Measurements from ENCODE around the gene ANXA3. TPM values are rescaled to one million over a fixed set of nuclear protein-coding genes. Genes with fewer than 3 reads are reported as not detected.
"Not testable (repeated sequence)": the region's sequence is repeated elsewhere in the genome, so short reads cannot be mapped to it uniquely, and the experiment has no call there.

The ANXA3 gene
- total RNA-seq, 1 donor from 2014 or later = 1.0 TPM

DNA sequence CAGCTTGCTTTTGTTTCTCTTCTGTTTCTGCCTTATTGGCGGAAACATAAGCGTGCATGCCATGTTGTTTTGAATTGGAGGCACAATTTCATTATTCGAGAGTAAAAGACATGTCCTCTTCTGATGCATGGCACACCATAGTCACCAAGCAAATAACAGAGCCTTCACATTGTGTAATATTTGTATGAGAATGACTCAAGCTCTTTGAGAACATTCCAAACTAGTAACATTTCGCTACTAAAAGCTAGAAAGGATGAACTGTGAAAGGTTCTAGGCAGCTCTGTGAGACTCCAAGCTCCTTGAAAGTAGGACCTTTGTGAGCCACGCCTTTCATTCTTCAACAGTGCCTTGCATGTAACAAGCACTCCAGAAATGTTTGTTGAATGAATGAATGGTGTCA is 9.2 kb upstream of the ANXA3 start:
- Mint-ChIP-seq H3K4me1 (ENCODE audit: unreplicated experiment) (peaks cover 16% of the 10 kb centered on the region), H3K36me3 (ENCODE audit: unreplicated experiment) (no peaks in the 10 kb centered on the region), H3K9me3 (ENCODE audit: unreplicated experiment) (no peaks in the 10 kb centered on the region), H3K27me3 (ENCODE audit: unreplicated experiment) (peaks cover 5% of the 10 kb centered on the region), H3K27ac (ENCODE audit: unreplicated experiment) (no peak overlapping the region), H3K4me3 (ENCODE audit: unreplicated experiment) (no peak overlapping the region)
- TF ChIP-seq, protein P1, sequence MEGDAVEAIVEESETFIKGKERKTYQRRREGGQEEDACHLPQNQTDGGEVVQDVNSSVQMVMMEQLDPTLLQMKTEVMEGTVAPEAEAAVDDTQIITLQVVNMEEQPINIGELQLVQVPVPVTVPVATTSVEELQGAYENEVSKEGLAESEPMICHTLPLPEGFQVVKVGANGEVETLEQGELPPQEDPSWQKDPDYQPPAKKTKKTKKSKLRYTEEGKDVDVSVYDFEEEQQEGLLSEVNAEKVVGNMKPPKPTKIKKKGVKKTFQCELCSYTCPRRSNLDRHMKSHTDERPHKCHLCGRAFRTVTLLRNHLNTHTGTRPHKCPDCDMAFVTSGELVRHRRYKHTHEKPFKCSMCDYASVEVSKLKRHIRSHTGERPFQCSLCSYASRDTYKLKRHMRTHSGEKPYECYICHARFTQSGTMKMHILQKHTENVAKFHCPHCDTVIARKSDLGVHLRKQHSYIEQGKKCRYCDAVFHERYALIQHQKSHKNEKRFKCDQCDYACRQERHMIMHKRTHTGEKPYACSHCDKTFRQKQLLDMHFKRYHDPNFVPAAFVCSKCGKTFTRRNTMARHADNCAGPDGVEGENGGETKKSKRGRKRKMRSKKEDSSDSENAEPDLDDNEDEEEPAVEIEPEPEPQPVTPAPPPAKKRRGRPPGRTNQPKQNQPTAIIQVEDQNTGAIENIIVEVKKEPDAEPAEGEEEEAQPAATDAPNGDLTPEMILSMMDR (IDR thresholded peaks at IDR 0.05) = no peak
- DNase-seq (ENCODE audit: extremely low spot score, unreplicated experiment) = no peak

DNA sequence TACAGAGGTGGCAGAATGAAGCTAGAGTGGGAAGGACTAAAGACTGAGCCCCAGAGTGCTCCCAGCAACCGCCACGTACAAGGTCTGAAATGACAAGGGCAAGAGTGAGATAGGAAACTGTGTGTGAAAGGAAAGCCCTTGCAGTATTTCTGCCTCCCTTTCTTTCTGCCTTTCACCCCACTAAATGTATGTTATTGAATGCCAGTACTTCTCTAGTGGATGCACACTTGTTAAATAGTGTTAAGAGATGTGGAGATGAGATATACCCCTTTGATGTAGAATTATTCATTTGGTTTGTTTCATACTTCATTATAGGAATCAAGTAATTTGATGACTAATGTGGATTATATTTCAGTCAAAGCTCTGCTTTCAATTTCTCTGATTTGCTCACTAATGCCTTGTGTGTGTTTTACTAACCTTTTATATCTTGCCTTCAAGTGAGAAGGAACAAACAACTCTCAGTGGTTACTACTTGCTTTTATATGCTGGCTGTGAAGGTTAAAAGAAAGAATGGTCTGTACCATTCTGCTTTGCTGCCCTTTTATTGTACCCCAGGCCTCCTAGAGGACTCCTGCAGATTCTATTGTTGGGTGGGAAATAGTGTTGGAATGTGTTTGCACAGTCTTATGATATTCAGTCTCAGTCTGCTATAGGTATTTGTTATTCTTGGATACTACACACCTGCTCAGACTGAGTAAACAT is 8.0 kb upstream of the ANXA3 start:
- Mint-ChIP-seq H3K9me3 (ENCODE audit: unreplicated experiment) (no peaks in the 10 kb centered on the region), H3K4me1 (ENCODE audit: unreplicated experiment) (peaks cover 16% of the 10 kb centered on the region), H3K27me3 (ENCODE audit: unreplicated experiment) (peaks cover 5% of the 10 kb centered on the region), H3K4me3 (ENCODE audit: unreplicated experiment) (no peak overlapping the region), H3K27ac (ENCODE audit: unreplicated experiment) (no peak overlapping the region), H3K36me3 (ENCODE audit: unreplicated experiment) (no peaks in the 10 kb centered on the region)
- no peak for DNase-seq (ENCODE audit: extremely low spot score, unreplicated experiment)
- TF ChIP-seq, protein P1 (IDR thresholded peaks at IDR 0.05) = no peak

DNA sequence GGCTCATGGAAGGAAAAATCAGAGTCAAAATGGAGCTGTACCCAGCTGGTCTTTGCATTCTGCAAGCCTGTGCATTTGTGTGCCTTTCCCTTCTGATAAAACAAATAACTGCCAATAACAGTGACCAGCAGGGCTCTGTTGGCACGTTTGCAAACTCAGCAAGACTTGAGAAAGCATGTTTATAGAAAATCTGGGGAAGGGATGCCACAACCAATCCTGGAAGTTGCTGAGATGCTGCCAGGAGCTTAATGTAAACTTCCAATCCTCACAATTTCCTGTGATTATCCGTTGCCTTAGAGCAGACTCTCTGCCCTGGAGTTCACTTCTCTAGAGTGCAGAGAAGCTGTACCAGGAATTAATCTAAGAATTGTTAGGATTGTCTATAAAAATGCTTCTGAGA is 6.9 kb upstream of the ANXA3 start:
- H3K9me3 Mint-ChIP-seq (ENCODE audit: unreplicated experiment) = no peaks in the 10 kb centered on the region
- no peak overlapping the region for H3K27ac Mint-ChIP-seq (ENCODE audit: unreplicated experiment)
- H3K27me3 Mint-ChIP-seq (ENCODE audit: unreplicated experiment) = peaks cover 6% of the 10 kb centered on the region
- H3K4me1 Mint-ChIP-seq (ENCODE audit: unreplicated experiment) = peaks cover 16% of the 10 kb centered on the region
- TF ChIP-seq, protein P1 (IDR thresholded peaks at IDR 0.05) = no peak
- DNase-seq (ENCODE audit: extremely low spot score, unreplicated experiment) = no peak
- no peak overlapping the region for H3K4me3 Mint-ChIP-seq (ENCODE audit: unreplicated experiment)
- no peaks in the 10 kb centered on the region for H3K36me3 Mint-ChIP-seq (ENCODE audit: unreplicated experiment)

DNA sequence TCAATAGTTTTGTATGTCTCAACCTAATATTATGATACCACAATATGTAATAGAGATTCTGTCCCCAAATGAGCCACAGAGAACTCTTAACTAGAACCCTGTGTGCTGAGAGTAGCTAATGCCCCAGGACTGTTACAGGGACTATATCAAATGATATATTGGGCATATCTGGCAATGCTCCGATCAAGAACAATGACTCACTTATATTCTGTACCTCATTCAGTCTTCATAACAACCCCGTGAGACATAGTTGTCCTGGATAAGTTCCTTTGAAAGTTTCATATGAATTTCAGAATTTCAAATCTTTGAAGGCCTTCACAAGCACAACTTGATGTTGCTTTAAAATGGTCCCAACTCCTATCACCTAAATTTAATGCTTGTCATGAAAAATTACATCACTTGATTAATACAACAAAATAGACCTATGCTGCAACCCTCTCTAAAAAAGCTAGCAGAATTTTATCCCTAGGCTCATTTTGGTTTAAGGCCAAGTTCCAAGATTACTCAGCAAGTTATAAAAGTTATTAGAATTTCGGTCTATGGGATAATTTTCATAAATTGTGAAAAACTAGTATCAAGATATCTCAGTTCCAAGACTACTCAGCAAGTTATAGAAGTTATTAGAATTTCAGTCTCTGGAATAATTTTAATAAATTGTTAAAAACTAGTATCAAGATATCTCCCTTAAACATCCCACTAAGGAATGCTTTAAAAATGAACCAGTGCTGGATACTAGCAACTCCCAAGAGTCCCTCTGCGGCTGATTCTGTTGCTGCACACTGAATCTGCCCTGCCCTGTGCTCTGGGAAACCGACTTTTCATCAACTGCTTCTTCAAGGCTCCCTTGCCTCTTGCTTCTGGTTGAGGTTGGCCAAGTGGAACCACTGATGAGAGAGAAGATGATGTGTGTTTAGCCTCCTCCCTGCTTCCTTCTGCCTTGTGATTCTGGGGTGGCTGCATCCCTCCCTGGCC is 6.0 kb upstream of the ANXA3 start:
- TF ChIP-seq, protein P1 (IDR thresholded peaks at IDR 0.05) = no peak
- Mint-ChIP-seq H3K9me3 (ENCODE audit: unreplicated experiment) (no peaks in the 10 kb centered on the region), H3K27me3 (ENCODE audit: unreplicated experiment) (peaks cover 14% of the 10 kb centered on the region), H3K36me3 (ENCODE audit: unreplicated experiment) (no peaks in the 10 kb centered on the region), H3K4me3 (ENCODE audit: unreplicated experiment) (no peak overlapping the region), H3K27ac (ENCODE audit: unreplicated experiment) (no peak overlapping the region), H3K4me1 (ENCODE audit: unreplicated experiment) (peaks cover 16% of the 10 kb centered on the region)
- no peak for DNase-seq (ENCODE audit: extremely low spot score, unreplicated experiment)

DNA sequence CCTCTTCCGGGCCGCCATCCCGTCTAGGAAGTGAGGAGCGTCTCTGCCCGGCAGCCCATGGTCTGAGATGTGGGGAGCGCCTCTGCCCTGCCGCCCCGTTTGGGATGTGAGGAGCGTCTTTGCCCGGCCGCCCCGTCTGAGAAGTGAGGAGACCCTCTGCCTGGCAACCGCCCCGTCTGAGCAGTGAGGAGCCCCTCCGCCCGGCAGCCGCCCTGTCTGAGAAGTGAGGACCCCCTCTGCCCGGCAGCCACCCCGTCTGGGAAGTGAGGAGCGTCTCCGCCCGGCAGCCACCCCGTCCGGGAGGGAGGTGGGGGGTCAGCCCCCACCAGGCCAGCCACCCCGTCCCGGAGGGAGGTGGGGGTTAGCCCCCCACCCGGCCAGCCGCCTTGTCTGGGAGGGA is 3.7 kb upstream of the ANXA3 start:
- H3K36me3 Mint-ChIP-seq (ENCODE audit: unreplicated experiment); H3K9me3 Mint-ChIP-seq (ENCODE audit: unreplicated experiment); H3K27ac Mint-ChIP-seq (ENCODE audit: unreplicated experiment); DNase-seq (ENCODE audit: extremely low spot score, unreplicated experiment); H3K4me3 Mint-ChIP-seq (ENCODE audit: unreplicated experiment): not testable (repeated sequence)
- peaks cover 24% of the 10 kb centered on the region for H3K27me3 Mint-ChIP-seq (ENCODE audit: unreplicated experiment)
- H3K4me1 Mint-ChIP-seq (ENCODE audit: unreplicated experiment) = peaks cover 29% of the 10 kb centered on the region

DNA sequence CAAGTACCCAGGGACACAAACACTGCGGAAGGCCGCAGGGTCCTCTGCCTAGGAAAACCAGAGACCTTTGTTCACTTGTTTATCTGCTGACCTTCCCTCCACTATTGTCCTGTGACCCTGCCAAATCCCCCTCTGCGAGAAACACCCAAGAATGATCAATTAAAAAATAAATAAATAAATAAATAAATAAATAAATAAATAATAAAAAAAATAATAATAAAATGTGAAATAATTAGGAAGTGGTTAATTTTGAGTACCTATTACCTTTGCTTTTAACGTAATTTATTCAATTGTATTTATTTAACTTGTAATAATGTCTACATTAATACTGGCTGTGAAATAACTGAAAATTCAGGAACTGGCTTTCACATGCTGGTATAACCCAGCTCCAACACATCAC is 2.7 kb upstream of the ANXA3 start:
- H3K9me3 Mint-ChIP-seq (ENCODE audit: unreplicated experiment); H3K4me3 Mint-ChIP-seq (ENCODE audit: unreplicated experiment); H3K36me3 Mint-ChIP-seq (ENCODE audit: unreplicated experiment); H3K27ac Mint-ChIP-seq (ENCODE audit: unreplicated experiment); DNase-seq (ENCODE audit: extremely low spot score, unreplicated experiment): not testable (repeated sequence)
- peaks cover 24% of the 10 kb centered on the region for H3K27me3 Mint-ChIP-seq (ENCODE audit: unreplicated experiment)
- H3K4me1 Mint-ChIP-seq (ENCODE audit: unreplicated experiment) = peaks cover 28% of the 10 kb centered on the region

Measured in osteocyte (in vitro differentiated cells).